HCT116 (cell line): ENCODE measurements around the gene REPS1.

ENCODE experiments used
- CTCF ChIP-seq, 3 experiments: fragments of 200-600 bp in 1 of 3; sonication (generic) in 1 of 3; IDR thresholded peaks in 2 of 3; conservative IDR thresholded peaks in 1 of 3; 2 replicates each; pipeline ENCODE4 v1.5.1; 2012 to 2017; ENCODE audit warnings: low read depth in 2 of 3, low read length in 2 of 3, antibody characterized with exemption in 1 of 3, borderline replicate concordance in 1 of 3, control low read depth in 1 of 3, mild to moderate bottlenecking in 1 of 3, mixed read lengths in 1 of 3, mixed run types in 1 of 3, moderate library complexity in 1 of 3; ENCODE audit not compliant: insufficient read depth in 1 of 3
- EZH2 ChIP-seq: fragments of 200-600 bp; sonication (generic); IDR thresholded peaks from 2 replicates; pipeline ENCODE4 v1.6.1; 2017; ENCODE audit warnings: antibody characterized with exemption, mixed run types
- SP1 ChIP-seq: IDR thresholded peaks from 2 replicates; pipeline ENCODE4 v1.6.1; 2012; ENCODE audit warnings: low read depth

GRCh38 chr6:138989098-138989983, 1.3 kb upstream of the REPS1 start:
- TF ChIP-seq CTCF (IDR thresholded peaks at IDR 0.05 in 2 of 3, conservative IDR thresholded peaks at IDR 0.05 in 1 of 3; ENCODE audit: borderline replicate concordance in 1 of 3, insufficient read depth in 1 of 3, low read depth in 2 of 3, low read length in 2 of 3) (no peak), SP1 (no peak), EZH2 (no peak)
